Pancreas (tissue), 10 donors: ENCODE measurements around the gene OPN1SW. TPM values are rescaled to one million over a fixed set of nuclear protein-coding genes. Genes with fewer than 3 reads are reported as not detected.

ENCODE experiments used
- ATAC-seq, 4 donors: fragments of 200-7000 bp; cut with Tn5 transposase; one replicate each; pipeline versions ENCODE4 v1.8.0 to v1.9.1; 2020; ENCODE audit warnings: mild to moderate bottlenecking in 4 of 4, moderate library complexity in 4 of 4
- DNase-seq, 6 donors: peaks; one replicate each; pipeline ENCODE4 v3.0.0-alpha.2; 2020
- FAIRE-seq: peaks from 2 replicates; lab custom pipeline; 2012; peaks lifted over from hg19 to GRCh38; lab: Jason Lieb, UNC
- H3K27ac ChIP-seq, 4 donors: fragments of 200-600 bp; sonication (generic); 1 replicate in 3 of 4; 2 replicates in 1 of 4; pipeline versions ENCODE4 v1.5.0 to v1.8.0; 2020
- H3K27me3 ChIP-seq, 4 donors: fragments of 200-600 bp; one replicate each; pipeline ENCODE4 v1.8.0; 2021
- H3K36me3 ChIP-seq, 3 donors: fragments of 200-600 bp; sonication (generic) in 1 of 3; one replicate each; pipeline versions ENCODE4 v1.5.0 to v1.8.0; 2020 to 2021
- H3K4me1 ChIP-seq, 3 donors: fragments of 200-600 bp; one replicate each; pipeline ENCODE4 v1.8.0; 2021
- H3K4me3 ChIP-seq, 4 donors: fragments of 200-600 bp; sonication (generic) in 2 of 4; one replicate each; pipeline versions ENCODE4 v1.5.0 to v1.8.0; 2020 to 2021
- H3K9me3 ChIP-seq, 4 donors: fragments of 200-600 bp; one replicate each; pipeline ENCODE4 v1.8.0; 2021
- WGBS, 2 donors: extraction: QIAGEN DNeasy Blood & Tissue Kit; methylation state at CpG; one replicate each; pipeline ENCODE4 v1.1.7; 2013; 5-methylcytosine and 5-hydroxymethylcytosine counted together
- intact Hi-C, 3 donors: fragments of 100-400 bp; cut with DNase I; formaldehyde crosslinking; loops; one replicate each; pipeline versions ENCODE4 v1.11.1 to v1.14.2; 2022
- polyA plus RNA-seq, 2 donors: library from polyadenylated mRNA; stranded (reverse); fragments of 200-250 nt; gene quantifications; one replicate each; pipeline ENCODE4 v1.2.3, GENCODE V29; 2013
- total RNA-seq, 6 donors: library from RNA; stranded (reverse); fragmentation: NEBNext Ultra II Directional in 4 of 6; extraction: Animal tissue kit (Norgen Biotek cat#: 25700) in 4 of 6; gene quantifications; one replicate each; pipeline versions ENCODE4 v1.2.1 to v1.2.4, GENCODE V29; 2021 to 2023
- TF ChIP-seq, protein P1 (sequence below), 4 donors: fragments of 200-600 bp; sonication (generic) in 3 of 4; IDR thresholded peaks; one replicate each; pipeline versions ENCODE4 v1.5.0 to v1.8.0; 2021; ENCODE audit warnings: antibody characterized with exemption in 4 of 4
- donor health status: healthy with polysubstance abuse.
- donor health status: DM: no; HTN: no; CAD: no; lungs with moderate emphysema.
- donor health status: DM: no; HTN: no; CAD: no.
- donor health status: control.
- donor health status: control.
- donor health status: Bipolar disorder and iron deficiency.
- donor health status: DM: yes; HTN: yes; CAD: no.
- donor health status: DM: no; HTN: no; CAD: no.
- donor health status: DM: no; HTN: no; CAD: no.
- donor health status: DM: yes; HTN: yes; CAD: no.

OPN1SW gene
- total and polyA plus RNA-seq, 8 donors: not detected

DNA sequence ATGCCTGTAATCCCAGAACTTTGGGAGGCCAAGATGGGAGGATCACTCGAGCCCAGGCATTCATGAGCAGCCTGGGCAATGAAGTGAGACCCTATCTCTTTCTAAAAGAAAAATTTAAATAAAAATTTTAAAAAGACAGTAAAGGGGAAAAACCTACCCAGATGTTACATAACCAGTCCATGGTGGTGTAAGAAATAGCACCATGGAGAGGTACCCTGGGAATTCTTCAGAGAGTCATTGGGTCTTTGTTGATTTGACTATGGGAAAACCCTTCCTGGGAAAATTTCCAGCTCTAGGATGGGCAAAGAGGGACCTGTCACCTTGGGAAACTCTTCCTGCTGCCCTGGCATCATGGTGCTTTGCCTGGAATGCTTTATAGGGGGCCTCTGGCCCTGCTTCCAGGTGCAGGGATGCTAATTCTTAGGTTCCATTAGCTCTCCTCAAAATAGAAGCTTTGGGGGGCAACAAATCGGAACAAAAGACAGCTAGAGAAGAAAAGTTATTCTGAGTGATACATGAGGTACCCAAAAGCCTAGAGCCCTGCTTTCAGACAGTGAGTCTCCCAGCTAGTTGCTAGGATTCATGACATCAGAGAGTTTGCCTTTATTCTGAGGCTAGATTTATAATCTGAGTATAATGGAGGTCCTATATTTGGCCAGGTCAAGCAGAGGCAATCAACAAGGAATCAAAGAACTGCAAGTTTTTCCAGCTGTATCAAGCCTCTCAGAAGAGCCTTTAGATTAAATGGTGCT lies 26.2 kb upstream of the OPN1SW start:
- no peak for DNase-seq
- H3K27me3 ChIP-seq: no peaks in the 10 kb centered on the region
- 80 to 91% methylated on average over 2 of the region's 2 CpGs for WGBS, 2 donors
- no peaks in the 10 kb centered on the region for H3K4me1 ChIP-seq
- intact Hi-C loops: no loop called here
- no peaks in the 10 kb centered on the region for H3K9me3 ChIP-seq
- no peaks in the 10 kb centered on the region for H3K36me3 ChIP-seq
- FAIRE-seq: no peak
- TF ChIP-seq, protein P1, sequence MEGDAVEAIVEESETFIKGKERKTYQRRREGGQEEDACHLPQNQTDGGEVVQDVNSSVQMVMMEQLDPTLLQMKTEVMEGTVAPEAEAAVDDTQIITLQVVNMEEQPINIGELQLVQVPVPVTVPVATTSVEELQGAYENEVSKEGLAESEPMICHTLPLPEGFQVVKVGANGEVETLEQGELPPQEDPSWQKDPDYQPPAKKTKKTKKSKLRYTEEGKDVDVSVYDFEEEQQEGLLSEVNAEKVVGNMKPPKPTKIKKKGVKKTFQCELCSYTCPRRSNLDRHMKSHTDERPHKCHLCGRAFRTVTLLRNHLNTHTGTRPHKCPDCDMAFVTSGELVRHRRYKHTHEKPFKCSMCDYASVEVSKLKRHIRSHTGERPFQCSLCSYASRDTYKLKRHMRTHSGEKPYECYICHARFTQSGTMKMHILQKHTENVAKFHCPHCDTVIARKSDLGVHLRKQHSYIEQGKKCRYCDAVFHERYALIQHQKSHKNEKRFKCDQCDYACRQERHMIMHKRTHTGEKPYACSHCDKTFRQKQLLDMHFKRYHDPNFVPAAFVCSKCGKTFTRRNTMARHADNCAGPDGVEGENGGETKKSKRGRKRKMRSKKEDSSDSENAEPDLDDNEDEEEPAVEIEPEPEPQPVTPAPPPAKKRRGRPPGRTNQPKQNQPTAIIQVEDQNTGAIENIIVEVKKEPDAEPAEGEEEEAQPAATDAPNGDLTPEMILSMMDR (IDR thresholded peaks at IDR 0.05): no peak
- H3K4me3 ChIP-seq: no peak overlapping the region
- H3K27ac ChIP-seq: no peak overlapping the region
- no peak for ATAC-seq

DNA sequence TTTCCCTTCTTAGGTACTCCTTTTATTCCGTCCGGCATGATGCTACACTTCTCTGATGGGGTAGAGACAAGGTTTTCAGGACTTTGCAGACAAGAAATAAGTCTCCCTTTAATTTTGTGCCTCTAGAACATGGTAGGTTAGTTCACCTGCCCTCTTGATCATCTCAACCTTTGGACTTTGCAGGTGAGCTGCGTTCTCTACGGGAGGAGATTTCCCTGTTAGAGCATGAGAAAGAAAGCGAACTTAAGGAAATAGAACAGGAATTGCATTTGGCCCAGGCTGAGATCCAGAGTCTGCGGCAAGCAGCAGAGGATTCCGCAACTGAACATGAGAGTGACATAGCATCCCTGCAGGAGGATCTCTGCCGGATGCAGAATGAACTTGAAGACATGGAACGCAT lies 25.4 kb upstream of the OPN1SW start:
- TF ChIP-seq, protein P1 (IDR thresholded peaks at IDR 0.05): no peak
- H3K27me3 ChIP-seq: no peaks in the 10 kb centered on the region
- DNase-seq (no peak), ATAC-seq (no peak), FAIRE-seq (no peak)
- H3K27ac ChIP-seq: no peak overlapping the region
- no peaks in the 10 kb centered on the region for H3K36me3 ChIP-seq
- 85 to 88% methylated on average over 9 of the region's 9 CpGs for WGBS, 2 donors
- intact Hi-C loops: no loop called here
- H3K9me3 ChIP-seq: no peaks in the 10 kb centered on the region
- H3K4me1 ChIP-seq: no peaks in the 10 kb centered on the region
- no peak overlapping the region for H3K4me3 ChIP-seq

DNA sequence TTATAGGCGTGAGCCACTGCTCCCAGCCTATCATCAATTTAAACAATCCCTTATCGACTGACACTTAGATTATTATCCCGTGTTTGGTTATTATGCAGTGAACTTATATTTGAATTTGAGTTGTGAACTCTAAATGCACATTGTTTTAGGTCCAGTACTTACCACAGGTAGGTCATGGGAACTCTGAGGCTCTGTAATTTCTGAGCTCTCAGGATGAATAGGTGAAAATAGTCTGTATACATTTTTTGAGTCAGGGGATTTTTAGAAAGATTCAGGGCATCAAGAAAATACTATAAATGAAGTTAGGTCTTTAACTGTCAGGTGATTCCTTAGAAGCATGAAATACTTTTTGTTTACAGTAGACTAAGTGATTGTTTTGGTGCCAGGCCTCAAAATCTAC lies 25.0 kb upstream of the OPN1SW start:
- no peaks in the 10 kb centered on the region for H3K36me3 ChIP-seq
- no peaks in the 10 kb centered on the region for H3K9me3 ChIP-seq
- 83 to 84% methylated on average over 3 of the region's 3 CpGs for WGBS, 2 donors
- H3K4me3 ChIP-seq: no peak overlapping the region
- TF ChIP-seq, protein P1 (IDR thresholded peaks at IDR 0.05): no peak
- no peak for ATAC-seq
- no peak for FAIRE-seq
- no peaks in the 10 kb centered on the region for H3K4me1 ChIP-seq
- no peaks in the 10 kb centered on the region for H3K27me3 ChIP-seq
- intact Hi-C loops: no loop called here
- no peak overlapping the region for H3K27ac ChIP-seq
- no peak for DNase-seq

DNA sequence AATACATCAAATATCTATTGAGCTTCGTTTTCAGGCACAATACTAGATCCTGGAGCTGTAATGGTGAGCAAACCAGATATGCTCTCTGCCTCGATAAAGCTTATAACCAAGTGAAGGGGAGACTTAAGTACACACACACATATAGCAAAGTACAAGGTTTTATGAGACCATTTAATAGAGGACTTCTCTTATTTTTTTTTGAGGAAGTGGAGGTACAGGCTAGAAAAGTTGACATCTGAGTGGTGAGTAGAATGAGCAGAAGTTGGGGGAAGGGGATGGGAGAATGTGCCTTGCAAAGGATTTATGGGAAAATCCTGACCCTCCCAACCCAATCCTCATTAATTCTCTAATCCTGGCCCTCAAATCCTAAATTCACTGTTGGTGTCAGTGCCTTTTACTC lies 23.9 kb upstream of the OPN1SW start:
- H3K36me3 ChIP-seq: no peaks in the 10 kb centered on the region
- intact Hi-C loops: no loop called here
- no peak overlapping the region for H3K4me3 ChIP-seq
- ATAC-seq (no peak), DNase-seq (no peak), FAIRE-seq (no peak)
- H3K9me3 ChIP-seq: no peaks in the 10 kb centered on the region
- H3K27me3 ChIP-seq: no peaks in the 10 kb centered on the region
- no peak overlapping the region for H3K27ac ChIP-seq
- 70 to 74% methylated on average over 2 of the region's 2 CpGs for WGBS, 2 donors
- H3K4me1 ChIP-seq: no peaks in the 10 kb centered on the region
- TF ChIP-seq, protein P1 (IDR thresholded peaks at IDR 0.05): no peak

DNA sequence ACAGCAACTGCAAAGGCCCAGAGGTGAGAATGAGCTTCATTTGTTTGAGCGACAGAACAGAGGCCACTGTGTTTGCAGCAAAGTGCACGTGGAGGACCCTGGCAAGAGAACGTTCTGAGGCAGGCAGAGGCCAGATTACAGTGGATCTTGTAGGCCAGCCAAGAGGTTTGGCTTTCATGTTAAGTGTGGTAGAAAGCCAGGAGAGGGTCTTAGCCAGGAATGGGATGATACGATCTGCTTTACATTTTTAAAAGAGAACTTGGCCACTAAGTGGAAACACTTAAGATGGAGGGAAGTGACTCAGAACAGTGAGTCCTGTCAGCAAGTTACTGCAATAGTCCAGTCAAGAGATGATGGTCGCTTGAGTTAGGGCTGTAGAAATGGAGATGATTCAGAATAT lies 20.7 kb upstream of the OPN1SW start:
- no peaks in the 10 kb centered on the region for H3K9me3 ChIP-seq
- H3K36me3 ChIP-seq: no peaks in the 10 kb centered on the region
- H3K4me3 ChIP-seq: no peak overlapping the region
- H3K27me3 ChIP-seq: no peaks in the 10 kb centered on the region
- intact Hi-C loops: no loop called here
- TF ChIP-seq, protein P1 (IDR thresholded peaks at IDR 0.05): no peak
- WGBS, 2 donors: 73 to 82% methylated on average over 5 of the region's 5 CpGs
- ATAC-seq (no peak), DNase-seq (no peak), FAIRE-seq (no peak)
- no peak overlapping the region for H3K27ac ChIP-seq
- H3K4me1 ChIP-seq: peaks cover 0 to 5% (median 4%) of the 10 kb centered on the region in 3 donors
